Thoracic aorta (tissue), 2 donors: ENCODE results near the gene DENND6B. TPM values are rescaled to one million over a fixed set of nuclear protein-coding genes. Genes with fewer than 3 reads are reported as not detected.

ENCODE experiments used
- ATAC-seq: fragments of 150-250 bp; one replicate; pipeline ENCODE4 v1.8.0; 2017; ENCODE audit warnings: low read depth; ENCODE audit not compliant: insufficient number of reproducible peaks, low FRiP score
- DNase-seq: peaks from one replicate; pipeline ENCODE4 v3.0.0-alpha.2; 2020; ENCODE audit warnings: low spot score
- H3K27ac ChIP-seq, 2 donors: fragments of 200-600 bp; sonication (generic); 1 replicate in 1 of 2; 2 replicates in 1 of 2; pipeline ENCODE4 v1.5.1; 2016; ENCODE audit warnings: mild to moderate bottlenecking in 2 of 2, moderate library complexity in 2 of 2
- H3K27me3 ChIP-seq: fragments of 200-600 bp; sonication (generic); replicated peaks from 2 replicates; pipeline ENCODE4 v1.6.0; 2016; ENCODE audit warnings: mild to moderate bottlenecking; ENCODE audit not compliant: insufficient read depth
- H3K36me3 ChIP-seq: fragments of 200-600 bp; sonication (generic); one replicate; pipeline ENCODE4 v1.5.1; 2016
- H3K4me1 ChIP-seq, 2 donors: fragments of 200-600 bp; sonication (generic); 1 replicate in 1 of 2; 2 replicates in 1 of 2; pipeline versions ENCODE4 v1.5.1 to v1.6.0; 2016; ENCODE audit warnings: low read depth in 2 of 2, mild to moderate bottlenecking in 1 of 2; ENCODE audit not compliant: control insufficient read depth in 1 of 2
- H3K4me3 ChIP-seq: fragments of 200-600 bp; sonication (generic); 2 replicates; pipeline ENCODE4 v1.5.1; 2016; ENCODE audit warnings: mild to moderate bottlenecking
- H3K9me3 ChIP-seq: fragments of 200-600 bp; sonication (generic); 2 replicates; pipeline ENCODE4 v1.5.1; 2016
- CTCF ChIP-seq: fragments of 200-600 bp; sonication (generic); IDR thresholded peaks from one replicate; pipeline ENCODE4 v1.5.1; 2019; ENCODE audit warnings: antibody characterized with exemption
- total RNA-seq, 2 donors: library from RNA; depleted of rRNA; stranded (reverse); fragments of >200 nt; gene quantifications; one replicate each; pipeline versions ENCODE4 v1.1.0 to v1.2.3, GENCODE V29; 2016

DENND6B gene
- total RNA-seq, 2 donors from 2014 or later, result 4.2 to 6.0 TPM

GRCh38 chr22:50272044-50272802, 54.6 kb downstream of the DENND6B start:
- Histone ChIP-seq H3K36me3 (peaks cover 15% of the 10 kb centered on the region), H3K9me3 (no peaks in the 10 kb centered on the region), H3K27me3 (no peaks in the 10 kb centered on the region), H3K27ac (no peak overlapping the region), H3K4me3 (peak overlapping the region; percentile 74), H3K4me1 (peaks cover 29 to 42% of the 10 kb centered on the region in 2 donors)
- no peak for DNase-seq
- TF ChIP-seq CTCF, result no peak
- no peak for ATAC-seq

- no peak for DNase-seq
- Histone ChIP-seq H3K4me1 (peaks cover 32 to 47% of the 10 kb centered on the region in 2 donors), H3K27me3 (no peaks in the 10 kb centered on the region), H3K36me3 (peaks cover 10% of the 10 kb centered on the region), H3K27ac (no peak overlapping the region), H3K4me3 (peak overlapping the region; percentile 74), H3K9me3 (no peaks in the 10 kb centered on the region)
- no peak for ATAC-seq
- TF ChIP-seq CTCF, result no peak
These were observed 55.3 kb downstream of the DENND6B start for GRCh38 chr22:50271519-50271970.

GRCh38 chr22:50270666-50271394, 56.0 kb downstream of the DENND6B start:
- no peak for ATAC-seq
- H3K36me3 ChIP-seq, result peaks cover 8% of the 10 kb centered on the region
- H3K4me1 ChIP-seq, result peaks cover 32 to 47% of the 10 kb centered on the region in 2 donors
- TF ChIP-seq CTCF, result no peak
- no peaks in the 10 kb centered on the region for H3K27me3 ChIP-seq
- no peaks in the 10 kb centered on the region for H3K9me3 ChIP-seq
- H3K27ac ChIP-seq, result peak overlapping the region in 1 of 2 donors; percentile 20
- DNase-seq, result no peak
- H3K4me3 ChIP-seq, result peak overlapping the region; percentile 74

- Histone ChIP-seq H3K4me3 (peak within 1 kb of the TSS; percentile 74), H3K4me1 (peaks cover 32 to 47% of the 10 kb centered on the region in 2 donors), H3K36me3 (peaks cover 3% of the 10 kb centered on the region), H3K9me3 (no peaks in the 10 kb centered on the region), H3K27me3 (no peaks in the 10 kb centered on the region), H3K27ac (peak within 1 kb of the TSS in 1 of 2 donors; percentile 20)
- TF ChIP-seq CTCF, result no peak
- DNase-seq (no peak), ATAC-seq (no peak)
These were observed 56.7 kb downstream of the DENND6B start, which contains the start of gene MAPK11 for GRCh38 chr22:50269970-50270665. Gene MAPK11, minus strand, starts transcription at chr22:50270380. Its CDS starts 88 bp downstream, at chr22:50270292.

- H3K4me3 ChIP-seq, result peak overlapping the region; percentile 74
- DNase-seq (no peak), ATAC-seq (no peak)
- no peak overlapping the region for H3K27ac ChIP-seq
- H3K9me3 ChIP-seq, result no peaks in the 10 kb centered on the region
- H3K4me1 ChIP-seq, result peaks cover 32 to 47% of the 10 kb centered on the region in 2 donors
- TF ChIP-seq CTCF, result no peak
- H3K27me3 ChIP-seq, result no peaks in the 10 kb centered on the region
- H3K36me3 ChIP-seq, result no peaks in the 10 kb centered on the region
These were observed 57.2 kb downstream of the DENND6B start for GRCh38 chr22:50269573-50269969.
